NCI-H2196 (cell line): ENCODE results near the gene CA10.

Experiments used
- DNase-seq: peaks from one replicate; lab custom pipeline; 2025; ENCODE audit not compliant: unreplicated experiment; lab: John Stamatoyannopoulos, UW

The CA10 gene

GRCh38 chr17:51653878-51654277 lies 504.6 kb downstream of the CA10 start:
- no peak for DNase-seq

DNA sequence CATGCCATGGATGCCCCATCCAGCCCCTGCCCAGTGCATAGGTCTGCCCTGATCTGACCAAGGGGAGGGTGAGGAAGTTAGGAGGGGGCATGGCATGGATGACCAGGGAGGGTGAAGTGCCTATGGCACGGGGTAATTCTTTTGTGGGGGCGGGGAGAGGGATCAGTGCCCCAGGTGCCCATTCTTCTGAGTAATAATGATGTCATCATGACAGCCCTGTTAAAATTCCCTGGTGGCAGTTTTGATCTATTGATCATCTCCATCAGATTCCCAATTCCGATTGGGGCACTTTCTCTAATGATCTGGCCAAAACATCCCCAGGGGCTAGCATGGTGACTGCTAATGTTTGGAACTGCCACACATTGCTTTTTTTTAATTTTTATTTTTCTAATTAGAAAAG lies 506.0 kb downstream of the CA10 start:
- no peak for DNase-seq

DNA sequence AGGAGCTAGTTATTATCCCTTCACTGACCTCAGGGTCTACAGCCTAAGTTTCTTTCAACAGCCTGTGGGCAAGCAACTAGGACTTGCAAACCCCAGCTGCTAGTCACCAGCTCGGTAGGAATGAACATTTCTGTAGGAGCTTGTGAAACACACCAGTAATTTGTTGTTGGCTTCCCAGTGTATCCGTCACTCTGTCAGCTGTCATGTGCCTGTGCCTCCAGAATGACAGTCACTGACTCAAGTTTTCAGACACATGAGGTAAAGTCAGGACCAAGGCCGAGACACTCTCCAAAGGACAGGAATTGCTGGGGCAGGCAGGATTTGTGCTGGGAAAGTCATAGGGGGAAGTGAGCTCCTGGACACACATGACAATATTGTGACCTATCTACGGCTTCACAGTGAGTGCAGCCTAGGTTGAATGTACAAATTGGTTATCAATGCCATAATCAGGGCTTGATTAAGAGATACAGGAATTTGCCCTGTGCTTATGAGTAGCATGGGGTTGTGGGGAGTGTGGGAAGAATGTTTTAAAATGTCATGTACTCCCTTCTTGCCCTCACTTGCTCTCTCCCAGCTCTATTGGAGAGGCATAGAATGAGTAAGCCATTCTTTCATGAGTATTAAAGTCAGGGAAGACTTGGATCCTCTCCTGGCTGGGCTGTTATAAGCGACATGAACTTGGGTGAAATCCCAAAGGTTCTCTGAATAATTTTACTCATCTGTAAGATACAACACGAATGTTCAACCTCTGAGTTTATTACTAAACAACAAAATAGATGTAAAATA lies 506.8 kb downstream of the CA10 start:
- no peak for DNase-seq

- no peak for DNase-seq
These were observed 507.7 kb downstream of the CA10 start for GRCh38 chr17:51650772-51651171.

DNA sequence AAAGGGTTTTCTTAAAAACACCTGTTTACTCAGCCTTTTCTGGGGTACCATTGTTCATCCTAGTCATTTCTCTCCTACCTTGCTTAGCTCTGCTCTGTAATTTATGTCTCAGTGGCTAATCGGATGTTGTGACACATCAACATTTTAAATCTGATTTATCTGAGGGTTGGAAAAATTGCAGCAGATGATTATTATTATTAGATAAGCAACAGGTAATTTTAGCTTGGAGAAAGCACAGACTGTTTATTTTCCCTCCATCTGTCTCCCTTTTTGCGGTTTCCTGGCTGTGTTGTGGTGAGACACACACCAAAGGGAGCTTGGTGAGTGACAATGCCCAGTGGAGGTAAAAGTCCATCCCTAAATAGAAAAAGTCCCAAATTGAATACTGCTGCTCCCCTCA lies 508.3 kb downstream of the CA10 start:
- DNase-seq, result no peak

- DNase-seq, result no peak
These were observed 510.7 kb downstream of the CA10 start for GRCh38 chr17:51647826-51648225.

DNA sequence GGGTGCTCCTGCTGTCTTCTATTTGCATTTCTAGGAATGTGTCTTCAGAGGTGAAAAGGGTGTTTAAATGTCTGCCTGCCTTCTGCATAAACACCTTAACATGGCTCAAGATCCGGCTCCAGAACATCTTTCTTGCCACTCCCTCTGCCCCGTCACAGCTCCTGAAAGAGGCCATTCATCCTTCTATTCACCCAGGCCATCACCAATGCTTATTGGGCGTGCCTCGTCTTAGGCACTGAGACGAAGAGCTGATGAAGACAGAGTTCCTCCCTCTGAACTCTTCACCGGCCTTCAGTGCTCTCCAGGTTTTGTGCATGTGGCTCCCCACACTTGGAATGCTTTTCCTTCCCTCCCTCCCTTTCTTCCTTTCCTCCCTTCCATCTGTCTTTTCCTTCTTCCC lies 511.4 kb downstream of the CA10 start:
- no peak for DNase-seq

- no peak for DNase-seq
These were observed 512.0 kb downstream of the CA10 start for GRCh38 chr17:51646539-51646938.

DNA sequence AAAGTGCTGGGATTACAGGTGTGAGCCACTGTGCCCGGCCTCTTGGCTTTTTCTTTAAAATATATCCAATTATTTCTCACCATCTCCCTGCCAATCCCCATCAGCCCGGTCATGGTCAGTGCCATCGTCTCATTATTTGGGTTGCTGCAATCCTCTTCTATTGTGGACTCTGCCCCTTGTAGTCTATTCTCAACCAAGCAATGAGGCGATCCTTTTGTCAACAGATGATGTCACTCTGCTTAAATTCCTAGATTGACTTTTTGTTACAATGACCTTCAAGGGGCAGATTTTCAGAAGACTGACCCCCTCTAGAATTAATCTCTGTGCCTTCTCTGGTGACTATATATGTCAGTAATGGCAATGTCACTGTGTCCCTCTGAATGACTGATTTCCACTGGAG lies 513.5 kb downstream of the CA10 start:
- no peak for DNase-seq

DNA sequence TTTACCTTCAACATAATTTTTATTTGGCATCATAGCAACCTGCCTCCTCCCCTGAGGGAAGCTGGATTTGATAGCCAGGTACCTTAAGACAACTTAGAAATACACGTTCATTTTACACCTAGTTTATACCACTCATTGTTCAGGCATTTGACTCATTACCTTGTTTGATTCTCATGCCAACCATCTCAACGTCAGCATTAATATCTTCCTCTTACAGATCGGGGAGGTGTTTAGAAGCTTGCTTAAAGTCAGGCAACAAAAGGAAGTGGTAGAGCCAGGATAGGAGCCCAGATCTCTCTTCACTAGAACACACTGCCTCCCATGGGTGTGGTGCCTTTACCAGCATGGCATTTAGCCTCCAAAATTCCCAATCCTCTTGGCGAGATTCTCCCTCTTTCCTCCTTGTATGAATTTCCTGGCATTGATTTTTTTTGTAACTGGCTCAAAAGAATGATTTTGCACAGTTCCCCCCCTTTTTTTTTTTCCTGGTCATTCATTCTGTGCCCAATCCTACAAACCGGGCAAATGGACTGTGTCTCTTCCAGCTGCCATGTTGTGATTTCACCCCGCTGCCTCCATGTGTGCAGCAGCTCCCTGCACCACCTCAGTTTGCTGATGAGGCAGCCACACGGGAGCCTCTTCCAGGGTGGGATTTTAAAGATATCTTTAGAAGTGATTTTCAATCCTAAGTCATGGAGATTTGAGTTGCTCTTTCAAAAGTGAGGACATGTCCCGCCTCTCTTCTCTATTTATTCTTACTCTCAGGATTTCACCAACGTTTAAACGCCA lies 514.6 kb downstream of the CA10 start:
- DNase-seq, result no peak

DNA sequence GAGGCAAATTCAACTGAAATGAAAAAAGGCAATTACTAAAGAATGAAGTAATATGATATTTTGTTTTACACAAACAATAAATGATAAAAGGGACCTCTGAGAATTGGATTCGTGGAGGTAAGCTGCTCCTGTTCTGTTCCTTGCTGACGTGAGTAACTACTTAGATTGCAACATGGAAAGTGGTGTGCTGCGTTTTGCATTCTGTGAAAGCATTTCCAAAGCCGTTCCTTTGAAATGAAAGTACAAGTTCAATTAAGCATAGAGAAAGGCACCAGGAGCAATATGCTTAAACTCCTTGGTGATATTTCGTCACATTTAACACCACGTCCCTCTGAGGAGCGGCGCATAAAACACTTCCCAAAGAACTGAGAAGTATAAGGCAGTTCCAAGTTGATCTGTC lies 516.5 kb downstream of the CA10 start:
- DNase-seq, result no peak

DNA sequence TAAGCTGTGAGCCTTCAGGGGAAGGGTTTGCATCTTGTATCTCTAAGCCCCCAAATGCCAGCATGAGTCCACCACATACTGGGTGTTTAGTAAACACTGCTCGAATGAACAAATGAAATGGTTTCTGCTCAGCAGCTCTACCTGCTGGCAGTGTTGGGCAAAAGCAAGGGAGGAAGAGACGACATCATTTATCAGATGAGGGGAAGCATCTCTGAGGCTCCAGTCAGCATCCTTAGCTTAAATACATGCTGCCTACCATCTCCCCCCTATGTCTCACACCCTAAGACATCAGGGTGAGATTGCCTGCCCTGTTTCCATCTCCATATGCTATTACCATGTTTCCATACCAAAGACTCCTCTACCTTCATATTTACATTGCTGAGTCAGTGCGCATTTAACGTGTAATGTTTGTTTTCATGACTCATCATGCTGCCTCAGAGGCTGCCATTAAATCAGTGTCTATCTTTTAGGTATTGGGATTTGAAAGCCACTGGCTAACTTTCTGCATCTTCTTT lies 518.3 kb downstream of the CA10 start:
- peak; percentile 15 for DNase-seq

GRCh38 chr17:51638971-51639370 lies 519.5 kb downstream of the CA10 start:
- no peak for DNase-seq

GRCh38 chr17:51636291-51636690 lies 522.2 kb downstream of the CA10 start:
- DNase-seq, result no peak

GRCh38 chr17:51630101-51630671 lies 528.3 kb downstream of the CA10 start:
- no peak for DNase-seq

GRCh38 chr17:51629232-51629631 lies 529.3 kb downstream of the CA10 start:
- no peak for DNase-seq

GRCh38 chr17:51627779-51628178 lies 530.7 kb downstream of the CA10 start:
- no peak for DNase-seq

- no peak for DNase-seq
These were observed 540.0 kb downstream of the CA10 start for GRCh38 chr17:51618476-51618875.

GRCh38 chr17:51617986-51618385 lies 540.5 kb downstream of the CA10 start:
- DNase-seq, result no peak

GRCh38 chr17:51613255-51613654 lies 545.3 kb downstream of the CA10 start:
- no peak for DNase-seq

GRCh38 chr17:51612692-51613091 lies 545.8 kb downstream of the CA10 start:
- DNase-seq, result no peak

GRCh38 chr17:51611585-51611984 lies 546.9 kb downstream of the CA10 start:
- no peak for DNase-seq
